Glomerular endothelial cell (primary cell): ENCODE data around the gene TXNL4A. TPM values are rescaled to one million over a fixed set of nuclear protein-coding genes. Genes with fewer than 3 reads are reported as not detected.

Experiments
- DNase-seq: peaks from one replicate; pipeline ENCODE4 v3.0.0-alpha.2; 2011; ENCODE audit warnings: low read depth, low spot score; ENCODE audit errors: extremely low read depth
- total RNA-seq: library from RNA; depleted of rRNA; stranded (reverse); fragments of >200 nt; gene quantifications from 2 replicates; pipeline ENCODE4 v1.2.3, GENCODE V29; 2015

Gene TXNL4A
- total RNA-seq, 1 donor from 2014 or later = 58.2 TPM

DNA sequence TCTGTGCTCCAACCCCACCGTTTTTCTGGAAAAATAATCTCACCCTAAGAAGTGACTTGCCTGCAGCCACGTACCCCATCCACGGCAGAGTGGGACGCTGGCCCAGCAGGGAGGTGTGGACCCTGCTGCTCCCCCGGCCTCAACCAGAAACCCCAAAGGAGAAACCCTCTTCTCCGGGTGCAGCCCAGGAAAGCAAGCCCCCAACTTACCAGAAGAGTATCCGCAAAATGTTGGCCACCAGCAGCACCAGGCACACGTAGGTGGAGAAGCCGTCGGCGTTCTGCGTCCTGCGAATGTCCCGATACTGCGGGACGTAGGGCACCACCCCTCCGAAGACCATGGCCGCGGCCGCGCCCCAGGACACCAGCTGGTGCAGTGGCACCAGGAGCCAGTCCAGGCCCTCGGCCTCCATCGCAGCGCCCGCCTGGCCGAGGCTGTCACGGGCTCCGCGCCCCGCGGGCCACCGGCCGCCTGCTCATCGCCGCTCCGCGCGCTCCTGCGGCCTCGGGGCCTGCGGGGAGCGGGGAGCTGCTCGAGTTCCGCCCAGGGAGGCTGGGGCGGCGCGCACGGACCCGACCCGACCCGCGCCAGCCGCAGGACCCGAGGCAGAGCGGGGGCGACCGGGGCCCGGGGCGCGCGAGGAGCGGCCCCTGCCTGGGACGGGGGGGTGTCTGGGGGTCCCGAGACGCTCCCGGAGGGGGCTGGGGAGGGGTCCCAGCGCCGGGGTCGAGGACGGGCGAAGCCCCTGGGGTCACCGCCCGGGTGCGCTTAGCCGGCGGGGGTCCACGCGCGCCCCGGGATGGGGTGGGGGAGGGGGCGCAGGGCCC, 37.6 kb downstream of the TXNL4A start:
- no peak for DNase-seq

- DNase-seq = no peak
Measured at GRCh38 chr18:79949697-79950487, 38.5 kb downstream of the TXNL4A start.

DNA sequence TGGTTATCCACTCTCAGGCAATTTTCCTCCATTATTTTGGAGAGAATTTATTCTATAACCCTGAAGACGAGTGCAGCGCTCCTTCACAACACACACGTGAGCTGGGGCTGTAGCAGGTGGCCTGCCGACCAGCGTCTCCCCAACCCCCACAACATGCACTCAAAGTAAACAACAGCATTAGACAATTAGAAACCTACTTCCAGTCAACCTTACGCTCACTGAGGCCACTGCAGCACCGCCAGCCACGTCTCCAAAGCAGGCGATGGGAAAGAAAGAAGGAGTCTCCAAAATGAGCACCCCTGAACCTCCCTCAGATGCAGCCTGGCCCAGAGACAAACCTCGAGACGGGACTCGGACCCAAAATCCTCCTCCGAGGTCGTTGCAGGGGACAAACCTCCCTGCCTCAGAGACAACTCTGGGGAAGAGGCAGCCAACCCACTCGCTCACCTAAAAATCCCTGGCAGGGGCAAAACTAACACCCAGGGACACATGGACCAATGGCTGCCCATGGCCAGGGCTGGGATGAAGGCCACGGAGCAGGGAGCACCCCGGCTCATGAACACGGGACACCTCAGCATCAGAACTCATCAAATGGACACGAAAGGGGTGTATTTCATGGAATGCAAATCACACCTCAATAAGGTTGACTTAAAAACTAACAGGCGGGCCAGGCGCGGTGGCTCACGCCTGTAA, 39.5 kb downstream of the TXNL4A start:
- no peak for DNase-seq

DNA sequence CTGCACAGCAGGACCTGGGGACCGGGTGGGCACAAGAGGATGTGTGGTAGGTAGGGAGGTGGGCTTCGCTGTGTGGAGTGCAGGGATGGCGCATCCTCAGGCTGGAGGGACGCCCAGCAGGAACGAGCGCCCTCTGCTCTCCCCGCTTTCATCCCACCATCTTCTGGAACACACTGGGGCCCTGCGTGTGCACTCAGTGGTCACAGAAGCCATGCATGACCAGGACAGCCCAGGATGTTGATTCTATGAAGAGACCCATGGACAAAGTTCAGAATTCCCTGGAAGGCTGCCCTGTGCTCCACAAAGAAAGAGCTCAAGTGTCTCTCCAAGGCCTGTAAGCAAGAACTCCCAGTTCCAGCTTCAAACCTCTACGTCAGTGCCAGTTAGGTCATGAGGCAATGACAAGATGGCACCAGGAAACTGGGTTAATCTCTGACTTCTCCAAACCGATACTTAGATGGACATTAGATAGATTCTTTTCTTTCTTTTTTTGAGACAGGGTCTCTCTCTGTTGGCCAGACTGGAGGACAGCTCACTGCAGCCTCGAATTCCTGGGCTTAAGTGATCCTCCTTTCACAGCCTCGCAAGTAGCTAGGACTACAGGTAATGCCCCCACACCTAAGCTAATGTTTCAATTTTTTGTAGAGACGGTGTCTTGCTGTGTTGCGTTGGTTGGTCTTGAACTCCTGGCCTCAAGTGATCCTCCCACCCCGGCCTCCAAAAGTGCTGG, 40.3 kb downstream of the TXNL4A start:
- DNase-seq = no peak

DNA sequence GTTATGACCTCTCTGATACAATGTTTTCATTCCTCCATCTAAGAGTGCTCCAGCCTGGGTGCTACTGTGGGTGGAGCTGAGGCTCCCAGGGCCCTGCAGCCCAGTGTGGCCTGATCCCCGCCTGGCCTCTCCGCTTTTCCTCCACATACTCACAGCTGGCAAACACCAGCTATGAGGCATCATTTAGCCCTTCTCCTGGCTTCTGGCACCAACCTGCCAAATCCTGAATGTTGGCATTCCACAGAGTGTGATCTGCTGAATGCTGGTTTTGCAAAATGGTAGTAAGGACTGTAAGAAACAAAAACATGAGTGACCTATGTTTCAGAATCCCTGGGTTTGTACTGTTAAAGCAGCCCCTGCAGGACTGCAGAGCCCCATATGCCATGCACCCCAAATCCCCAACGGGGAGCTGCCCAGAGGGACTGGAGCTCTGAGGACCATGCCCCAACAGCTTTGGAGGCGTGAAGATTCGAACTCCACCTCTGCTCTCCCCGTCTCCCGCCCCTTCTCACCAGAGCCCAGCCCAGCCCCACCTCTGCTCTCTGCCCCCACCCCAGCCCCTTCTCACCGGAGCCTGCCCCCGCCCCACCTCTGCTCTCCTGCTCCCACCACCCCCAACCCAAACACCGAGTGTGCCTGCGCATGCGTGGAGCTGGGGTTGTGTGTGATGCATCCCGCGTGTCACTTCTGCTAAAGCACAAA, 41.2 kb downstream of the TXNL4A start:
- DNase-seq = no peak

DNA sequence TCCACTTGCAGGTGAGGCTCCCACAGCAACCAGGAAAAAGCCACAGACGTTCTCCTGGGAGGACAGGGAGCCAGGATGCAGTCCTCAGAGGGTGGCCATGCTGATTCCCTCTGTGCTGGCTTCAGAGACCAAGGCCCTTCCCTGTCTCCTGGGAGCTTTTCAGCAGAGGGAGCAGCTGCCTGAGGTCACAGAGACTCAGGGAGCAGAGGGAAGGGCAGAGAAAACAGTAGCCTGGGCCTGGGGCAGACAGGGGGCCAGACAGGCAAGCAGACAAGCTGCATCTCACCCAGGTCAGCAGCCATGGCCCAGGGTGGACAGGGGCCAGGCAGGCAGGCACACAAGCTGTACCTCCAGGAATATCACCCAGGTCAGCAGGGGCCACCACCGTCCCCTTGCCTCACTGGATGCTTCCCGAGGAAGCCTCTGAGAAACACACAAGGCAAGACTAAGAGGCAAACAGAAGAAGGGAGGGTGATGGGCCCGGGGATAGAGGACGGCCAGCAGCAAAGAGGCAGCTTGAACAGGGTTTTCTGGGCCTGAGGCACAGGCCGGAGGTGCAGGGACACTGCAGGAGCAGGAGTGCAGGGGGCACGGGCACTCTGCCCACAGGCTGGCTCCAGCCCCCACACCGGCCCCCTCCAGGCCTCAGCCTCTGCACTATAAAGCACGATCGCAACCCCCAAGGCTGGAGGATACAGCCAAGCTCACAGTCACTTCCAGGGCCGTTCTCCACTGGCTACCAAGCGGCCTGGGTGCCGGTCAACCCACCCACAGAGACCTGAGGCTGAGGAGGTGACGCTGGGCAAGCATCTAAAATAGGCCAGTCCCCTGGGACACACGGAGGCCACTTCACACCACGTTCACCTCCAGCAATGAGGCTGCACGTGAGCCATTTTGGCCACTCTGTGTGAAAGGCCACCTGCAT, 43.0 kb downstream of the TXNL4A start:
- no peak for DNase-seq

GRCh38 chr18:79944746-79945117, 43.6 kb downstream of the TXNL4A start:
- no peak for DNase-seq

- no peak for DNase-seq
Measured at GRCh38 chr18:79944126-79944731, 44.1 kb downstream of the TXNL4A start.

DNA sequence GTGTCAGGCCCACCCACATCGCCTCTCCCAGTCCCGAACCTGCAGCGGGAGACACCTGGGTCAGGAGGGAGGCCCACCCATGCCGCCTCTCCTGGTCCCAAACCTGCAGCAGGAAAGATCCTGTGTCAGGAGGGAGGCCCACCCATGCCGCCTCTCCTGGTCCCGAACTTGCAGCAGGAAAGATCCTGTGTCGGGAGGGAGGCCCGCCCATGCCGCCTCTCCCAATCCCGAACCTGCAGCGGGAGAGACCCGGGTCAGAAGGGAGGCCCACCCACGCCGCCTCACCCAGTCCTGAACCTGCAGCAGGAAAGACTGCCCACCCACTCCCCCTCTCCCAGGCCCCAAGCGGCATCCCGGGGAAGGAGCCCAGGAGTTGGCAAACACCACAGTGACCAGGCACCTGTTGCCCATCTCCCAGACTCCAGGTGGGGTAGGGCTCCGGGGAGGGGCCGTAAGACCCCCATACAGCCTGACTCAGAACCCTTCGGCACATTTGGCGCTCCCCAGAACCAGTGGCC, 44.7 kb downstream of the TXNL4A start:
- no peak for DNase-seq

GRCh38 chr18:79942786-79943607, 45.4 kb downstream of the TXNL4A start:
- no peak for DNase-seq

- DNase-seq = no peak
Measured at GRCh38 chr18:79942211-79942610, 46.2 kb downstream of the TXNL4A start.

DNA sequence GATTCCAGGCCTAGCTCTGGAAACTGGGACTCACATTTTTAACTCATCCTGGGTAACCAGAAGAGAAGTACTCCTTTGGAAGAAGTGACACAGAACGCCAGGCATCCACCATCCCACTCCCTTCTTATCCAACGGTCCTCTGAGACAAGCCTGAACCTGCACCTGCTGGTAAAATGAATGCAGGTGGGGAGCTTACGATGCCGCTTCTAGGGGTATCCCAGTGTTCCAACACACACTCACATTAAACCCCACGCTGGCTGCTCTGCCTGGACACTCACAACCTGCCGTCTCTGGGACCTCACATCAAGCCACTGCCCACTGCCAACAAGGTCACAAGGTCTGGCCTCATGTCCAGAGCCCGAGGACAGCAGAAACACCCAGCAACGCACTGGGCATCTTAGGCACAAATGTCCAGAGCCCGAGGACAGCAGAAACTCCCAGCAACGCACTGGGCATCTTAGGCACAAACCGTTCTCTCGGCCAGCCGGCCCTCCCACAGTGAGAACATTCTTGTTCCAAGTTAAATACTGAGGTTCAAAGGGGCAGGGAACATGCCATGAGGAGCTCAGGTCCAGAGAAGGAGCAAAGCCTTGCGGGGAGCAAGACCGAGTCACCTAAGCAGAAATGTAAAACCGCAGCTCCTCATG, 46.8 kb downstream of the TXNL4A start:
- no peak for DNase-seq

DNA sequence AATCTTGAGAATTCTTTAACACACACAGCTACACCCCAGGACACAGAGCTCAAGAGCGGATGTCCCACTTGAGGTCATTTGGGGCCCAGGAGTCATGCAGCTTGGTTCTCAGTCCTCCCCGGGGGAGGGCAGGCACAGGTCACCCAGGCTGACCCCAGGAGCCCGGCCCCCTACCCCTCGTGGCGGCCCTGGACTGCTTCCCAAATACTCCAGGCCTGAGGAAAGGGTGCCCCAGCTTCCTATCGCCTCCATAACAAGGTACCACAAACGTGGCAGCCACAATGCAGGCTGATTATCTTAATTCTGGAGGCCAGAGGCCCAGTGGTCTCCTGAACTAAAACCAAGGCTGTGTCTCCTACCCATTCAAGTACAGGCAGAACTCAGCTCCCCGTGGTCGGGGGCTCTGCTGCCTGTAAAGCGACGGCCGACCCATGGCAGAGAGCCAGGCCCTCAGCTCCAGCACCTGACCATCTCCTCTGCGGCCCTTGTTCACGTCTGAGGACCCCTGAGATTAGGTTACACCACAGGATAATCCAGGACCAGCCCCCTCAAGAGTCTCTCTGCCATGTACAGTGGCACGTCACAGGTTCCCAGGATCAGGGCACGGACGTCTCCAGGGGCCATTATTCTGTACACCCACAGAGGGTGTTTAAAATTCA, 47.4 kb downstream of the TXNL4A start:
- no peak for DNase-seq

DNA sequence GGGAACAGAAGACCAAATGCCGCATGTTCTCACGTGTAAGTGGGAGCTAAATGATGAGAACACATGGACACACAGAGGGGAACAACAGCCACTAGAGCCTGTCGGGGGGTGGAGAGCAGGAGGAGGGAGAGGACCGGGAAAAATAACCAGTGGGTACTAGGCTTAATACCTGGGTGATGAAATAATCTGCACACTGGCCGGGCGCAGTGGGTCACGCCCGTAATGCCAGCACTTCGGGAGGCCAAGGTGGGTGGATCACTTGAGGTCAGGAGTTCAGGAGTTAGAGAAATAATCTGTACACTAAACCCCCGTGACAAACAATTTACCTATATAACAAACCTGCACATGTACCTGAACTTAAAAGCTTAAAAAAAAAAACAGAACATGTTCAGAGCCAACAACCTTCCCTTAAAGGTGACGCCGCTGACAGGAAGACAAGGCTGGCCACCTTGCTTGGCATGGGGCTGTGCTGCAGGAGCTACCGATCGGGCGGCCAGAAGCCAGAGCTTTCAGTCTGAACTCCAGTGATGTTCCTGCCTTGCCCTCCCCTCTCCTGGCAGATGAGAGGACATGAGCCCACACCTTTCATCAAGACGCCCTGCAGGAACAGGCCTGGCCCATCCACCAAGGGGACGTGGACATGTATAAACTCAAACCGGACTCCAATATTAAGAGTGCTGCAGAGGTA, 48.1 kb downstream of the TXNL4A start:
- no peak for DNase-seq

DNA sequence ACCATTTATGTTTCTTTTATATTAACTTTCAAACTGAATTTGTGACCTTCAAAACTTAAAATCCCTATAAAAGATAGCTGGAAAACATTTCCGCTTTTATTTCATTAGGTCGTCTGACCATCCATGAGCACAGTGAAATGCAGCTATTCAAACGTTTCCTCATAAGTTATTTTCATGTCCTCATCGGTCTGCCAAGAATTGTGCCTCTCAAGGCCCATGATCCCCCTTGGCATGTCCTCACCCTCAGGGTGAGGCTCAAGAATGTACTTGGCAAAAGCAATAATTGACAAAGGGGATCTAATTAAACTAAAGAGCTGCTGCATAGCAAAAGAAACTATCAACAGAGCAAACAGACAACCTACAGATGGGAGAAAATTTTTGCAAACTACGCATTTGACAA, 49.3 kb downstream of the TXNL4A start:
- no peak for DNase-seq

- DNase-seq = no peak
Measured at GRCh38 chr18:79938196-79938595, 50.2 kb downstream of the TXNL4A start.
